HG02852 (cell line): ENCODE results near the gene NLK.

Experiments
- ATAC-seq: cut with Tn5 transposase; IDR thresholded peaks from one replicate; pipeline ENCODE4 v1.9.1; 2021; ENCODE audit warnings: mild to moderate bottlenecking, moderate library complexity; ENCODE audit not compliant: unreplicated experiment

The NLK gene

GRCh38 chr17:28039251-28039650 is 3.2 kb upstream of the NLK start:
- no peak for ATAC-seq

- no peak for ATAC-seq
These were observed 2.1 kb upstream of the NLK start for GRCh38 chr17:28040406-28040805.

DNA sequence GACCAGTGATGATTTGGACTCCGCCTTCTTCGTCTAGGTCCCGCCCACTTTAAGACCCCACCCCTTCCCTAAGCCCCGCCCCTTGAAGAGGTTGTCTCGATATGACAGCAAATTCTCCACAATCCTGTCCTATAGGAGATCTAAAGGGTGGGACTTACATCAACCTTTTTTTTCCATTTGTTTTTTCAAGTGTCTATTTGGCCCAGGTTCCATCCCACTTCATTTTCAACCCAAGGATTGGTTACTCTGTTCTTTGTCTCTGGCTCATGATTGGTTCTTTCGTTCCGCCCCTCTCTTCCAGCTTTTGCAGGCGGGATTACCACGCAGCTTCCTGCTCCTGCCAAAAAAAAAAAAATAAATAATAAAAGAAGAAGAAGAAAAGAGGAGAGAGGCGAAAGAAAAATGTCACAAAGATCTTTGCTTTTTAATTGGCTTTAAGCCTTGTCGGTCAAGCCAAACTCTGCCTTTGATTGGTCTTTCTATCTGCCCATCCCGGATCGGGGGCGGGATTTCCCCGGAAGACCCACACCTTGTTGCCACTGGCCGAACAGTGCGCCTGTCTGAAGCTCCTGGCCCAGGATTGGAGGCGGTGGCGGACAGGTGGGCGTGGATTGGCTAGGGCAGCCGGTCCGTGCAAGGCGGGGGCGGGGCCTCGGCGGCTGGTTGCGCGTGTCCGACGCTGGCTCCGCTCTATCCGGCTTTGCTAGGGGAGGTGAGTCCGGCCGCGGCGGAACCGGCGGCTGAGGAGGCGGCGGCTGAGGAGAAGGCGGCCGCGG is 1.2 kb upstream of the NLK start:
- peak; percentile 87 for ATAC-seq

DNA sequence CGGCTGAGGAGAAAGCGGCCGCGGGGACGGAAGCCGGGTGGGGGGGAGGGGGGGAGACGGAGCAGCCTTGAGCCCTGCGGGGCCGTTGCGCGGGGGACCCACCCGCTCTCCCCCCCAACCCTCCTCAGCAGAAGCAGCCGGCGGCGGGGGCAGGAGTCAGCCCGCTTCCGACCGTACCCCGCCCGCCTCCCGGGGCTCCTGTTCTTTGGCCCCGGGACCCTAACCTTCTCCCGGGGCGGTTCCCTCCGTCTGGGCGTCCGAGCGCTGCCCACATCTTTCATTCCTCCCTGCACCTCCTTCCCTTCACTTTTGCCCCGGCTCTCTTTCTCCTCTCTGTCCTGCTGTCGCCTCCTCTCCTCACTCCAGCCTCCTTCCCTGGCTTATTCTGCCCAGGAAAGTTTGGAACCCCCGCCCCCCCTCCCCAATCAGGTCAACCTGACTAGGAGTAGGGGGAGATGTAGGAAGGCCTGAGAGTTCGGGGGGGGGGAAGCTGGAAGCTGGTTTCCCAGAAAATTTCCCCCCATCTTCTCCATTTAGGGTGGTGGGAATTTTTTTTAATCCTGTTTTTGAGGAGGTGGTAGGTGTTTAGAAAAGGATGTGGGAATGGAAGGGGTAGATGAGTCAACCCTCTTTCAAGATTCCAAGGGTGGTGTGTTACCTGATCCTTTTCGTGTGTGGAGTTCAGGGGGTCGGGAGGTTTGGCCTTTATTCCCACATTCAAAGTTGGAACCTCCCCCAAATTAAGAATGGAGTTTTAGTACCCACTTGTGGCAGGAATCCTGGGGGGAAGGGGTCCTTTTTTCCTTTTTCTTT is 427 bp upstream of the NLK start:
- ATAC-seq = peak; percentile 17

GRCh38 chr17:28042721-28043291 is 329 bp downstream of the NLK start:
- no peak for ATAC-seq

DNA sequence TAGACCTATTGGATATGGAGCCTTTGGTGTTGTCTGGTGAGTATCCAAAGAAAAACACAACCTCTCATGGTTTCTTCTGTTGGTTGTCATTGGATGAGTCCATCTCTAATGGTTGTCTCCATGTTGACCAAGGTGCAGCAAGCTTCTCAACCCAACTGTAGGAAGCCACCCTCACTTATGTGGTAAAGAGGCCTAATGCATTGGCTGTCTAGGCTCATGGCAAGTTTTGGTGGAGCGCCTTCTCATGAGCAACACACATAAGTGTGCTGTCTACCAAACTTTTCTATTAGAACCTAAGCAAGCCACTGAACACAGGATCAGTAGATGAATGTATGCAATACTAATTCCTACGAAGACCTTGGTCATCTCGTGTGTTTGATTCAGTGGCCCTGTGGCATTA is 819 bp downstream of the NLK start:
- ATAC-seq = no peak

DNA sequence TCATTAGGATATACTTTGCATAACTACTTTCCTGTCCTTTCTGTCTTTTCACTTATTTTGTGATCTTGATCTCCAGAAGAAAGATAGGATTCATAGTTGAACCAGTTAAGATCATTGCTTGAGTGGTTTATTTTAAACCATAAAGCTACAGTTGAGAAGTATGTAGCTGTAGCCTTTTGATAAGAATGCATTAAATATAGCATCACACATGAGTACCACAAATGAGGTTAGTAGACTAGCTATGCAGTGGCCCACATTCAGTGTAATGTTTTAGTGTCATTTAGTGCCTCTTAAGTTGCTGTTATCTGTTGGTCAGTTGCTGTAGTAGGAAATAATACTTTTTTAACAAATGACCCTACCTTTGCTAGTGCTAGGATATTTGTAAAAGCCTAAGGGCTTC is 1.3 kb downstream of the NLK start:
- no peak for ATAC-seq

GRCh38 chr17:28045304-28045703 is 2.8 kb downstream of the NLK start:
- ATAC-seq = no peak

DNA sequence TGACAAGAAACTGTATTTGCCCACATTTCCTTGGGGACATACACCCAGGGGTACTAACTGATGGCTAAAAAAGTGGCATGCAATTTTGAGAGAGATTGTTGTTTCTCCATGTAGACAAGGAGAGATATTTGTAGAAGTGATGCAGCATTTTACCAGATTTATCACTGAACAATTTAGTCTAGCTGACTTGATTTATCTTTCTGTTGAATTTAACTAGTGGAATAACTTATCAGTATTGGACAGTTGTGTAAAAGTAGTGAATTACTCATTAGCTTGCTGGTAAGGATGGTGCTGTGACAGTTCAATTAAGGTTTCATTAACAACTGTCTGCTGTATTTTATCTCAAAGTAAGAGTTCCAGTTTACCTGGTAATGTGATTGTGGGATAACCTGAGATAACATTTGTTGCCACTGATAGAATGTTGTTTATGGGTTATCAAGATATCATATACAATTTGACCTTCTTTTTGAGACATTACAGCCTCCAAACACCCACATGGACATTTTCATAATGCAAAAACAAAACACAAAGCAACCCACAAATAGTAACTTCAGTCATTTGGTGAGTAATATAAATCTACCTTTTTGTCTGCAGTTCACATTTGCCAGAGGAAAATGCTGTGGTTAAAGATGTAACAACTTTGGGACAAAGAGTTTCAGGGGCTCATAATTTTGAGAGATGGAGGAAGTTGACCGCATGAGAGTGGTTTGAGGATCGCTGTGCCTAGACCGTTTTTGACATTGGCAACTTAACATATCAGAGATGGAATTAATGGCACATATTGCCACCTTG is 3.8 kb downstream of the NLK start:
- no peak for ATAC-seq

DNA sequence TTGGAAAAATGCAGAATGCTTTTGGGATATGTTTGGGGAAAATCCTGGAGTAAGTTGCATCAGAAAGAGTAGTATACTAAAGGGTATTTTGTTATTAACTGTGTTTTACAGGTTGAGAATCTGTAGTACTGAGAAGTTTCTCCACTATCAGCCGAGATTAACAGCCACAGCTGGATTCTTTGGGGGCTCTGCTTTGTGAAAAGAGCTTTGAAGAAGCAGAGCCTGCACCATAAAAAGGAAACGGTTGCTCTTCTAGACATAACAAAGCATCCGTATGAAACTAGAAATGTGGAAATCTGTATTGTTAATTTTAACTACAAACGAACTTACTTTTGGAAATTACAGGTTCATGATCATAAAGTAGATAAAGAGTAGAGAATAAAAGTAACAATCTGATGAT is 5.3 kb downstream of the NLK start:
- ATAC-seq = no peak

DNA sequence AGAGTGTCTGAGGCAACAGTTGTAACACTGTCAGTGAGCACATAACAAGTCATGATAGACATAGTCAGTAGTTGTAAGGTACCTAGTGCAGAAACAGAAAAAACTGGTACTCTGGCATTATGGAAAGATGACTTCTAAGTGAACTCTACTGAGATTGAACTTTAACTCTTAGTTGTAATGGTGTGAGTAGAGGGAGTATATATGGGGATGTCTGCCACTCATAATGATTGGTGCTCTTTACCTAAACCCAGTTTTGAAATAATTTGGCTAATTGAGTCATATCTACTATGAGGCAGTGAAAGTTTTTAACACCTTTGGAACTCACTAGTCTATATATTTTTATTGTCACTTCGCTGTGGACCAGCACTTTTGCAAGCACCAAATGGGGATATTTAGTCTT is 6.6 kb downstream of the NLK start:
- ATAC-seq = no peak

DNA sequence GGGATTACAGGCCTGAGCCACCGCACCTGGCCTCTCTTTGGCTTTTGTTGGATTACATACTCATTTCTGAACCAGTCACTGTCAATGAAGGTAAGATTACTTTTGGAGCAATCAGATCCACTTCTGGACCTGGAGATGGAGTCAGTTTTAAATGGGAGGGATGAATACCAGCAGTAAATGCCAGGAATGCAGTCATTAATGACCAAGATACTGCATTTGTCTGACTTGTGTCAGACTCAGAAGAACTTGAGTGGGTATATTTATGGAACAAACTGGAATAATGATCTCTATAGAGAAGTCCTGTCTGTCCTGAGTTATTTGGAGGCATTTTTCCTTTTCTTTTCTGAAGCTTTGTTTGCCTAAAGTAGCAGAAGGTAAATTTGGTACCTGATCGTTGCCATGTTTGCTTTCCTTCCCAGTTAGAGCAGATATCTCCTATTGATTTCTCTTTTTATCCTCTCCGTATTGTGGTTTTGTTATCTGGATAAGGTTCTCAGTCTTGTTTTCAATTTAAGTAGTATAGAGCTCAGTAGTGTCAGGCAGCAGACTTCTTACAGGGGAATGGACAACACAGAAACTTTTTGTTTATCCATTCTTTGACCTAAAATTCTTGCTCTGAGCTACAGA is 10.7 kb downstream of the NLK start:
- no peak for ATAC-seq

GRCh38 chr17:28053725-28054124 is 11.2 kb downstream of the NLK start:
- no peak for ATAC-seq

DNA sequence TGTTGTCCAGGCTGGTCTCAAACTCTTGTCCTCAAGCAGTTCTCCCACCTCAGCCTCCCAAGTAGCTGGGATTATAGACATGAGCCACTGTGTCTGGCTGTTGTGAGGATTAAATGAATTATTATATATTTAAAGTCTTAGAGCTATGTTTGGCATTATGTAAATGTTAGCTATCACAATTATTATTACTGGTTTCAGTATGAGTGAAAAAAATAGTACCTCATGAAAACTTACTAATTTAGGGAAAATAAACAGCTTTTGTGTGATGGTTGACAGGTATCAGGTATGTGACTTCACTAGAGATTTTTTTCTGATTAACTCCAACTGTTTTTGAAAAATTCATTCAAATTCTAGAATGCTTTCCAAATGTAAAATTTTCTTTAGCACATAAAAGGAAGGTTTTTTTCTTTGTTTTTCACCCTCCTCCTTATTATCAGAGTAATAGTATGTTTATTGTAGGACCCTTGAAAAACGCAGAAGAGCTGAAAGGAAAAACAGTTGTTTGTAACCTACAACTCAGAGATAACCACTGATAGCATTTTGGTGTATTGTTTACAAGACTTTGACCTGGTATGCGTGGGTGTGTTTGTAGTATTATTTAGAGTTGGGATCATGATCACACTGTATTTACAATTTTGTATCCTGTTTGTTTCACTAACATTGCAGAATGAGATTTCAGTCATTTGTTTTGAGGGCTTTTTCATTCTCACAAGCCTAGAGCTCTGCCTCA is 13.2 kb downstream of the NLK start:
- ATAC-seq = no peak

- ATAC-seq = no peak
These were observed 13.8 kb downstream of the NLK start for GRCh38 chr17:28056276-28056620.

DNA sequence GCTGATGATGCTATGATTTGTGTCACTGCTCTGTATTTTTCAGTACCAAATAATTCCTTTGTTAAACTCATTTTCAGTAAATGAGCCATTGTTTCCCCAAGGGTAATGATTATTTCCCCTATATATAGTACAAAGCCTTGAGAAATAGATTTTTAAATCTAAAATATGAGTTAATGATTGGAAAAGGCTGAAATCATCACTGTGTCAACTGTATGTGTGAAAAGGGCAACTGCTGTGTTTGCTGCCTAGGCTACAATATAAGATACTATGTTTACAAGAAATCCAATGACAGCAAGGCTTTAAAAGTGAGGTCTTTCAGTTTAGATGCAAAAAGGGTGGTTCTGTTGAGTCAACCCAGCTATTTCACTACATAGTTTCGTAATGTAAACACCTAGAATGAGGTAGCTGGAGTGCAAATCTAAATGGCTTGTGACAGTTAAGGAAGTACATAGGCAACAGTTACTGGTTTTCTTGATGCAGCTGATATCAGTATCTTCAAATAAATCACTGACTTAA is 15.3 kb downstream of the NLK start:
- peak; percentile 87 for ATAC-seq

- ATAC-seq = no peak
These were observed 17.2 kb downstream of the NLK start for GRCh38 chr17:28059675-28060074.

- no peak for ATAC-seq
These were observed 23.2 kb downstream of the NLK start for GRCh38 chr17:28065706-28066105.

DNA sequence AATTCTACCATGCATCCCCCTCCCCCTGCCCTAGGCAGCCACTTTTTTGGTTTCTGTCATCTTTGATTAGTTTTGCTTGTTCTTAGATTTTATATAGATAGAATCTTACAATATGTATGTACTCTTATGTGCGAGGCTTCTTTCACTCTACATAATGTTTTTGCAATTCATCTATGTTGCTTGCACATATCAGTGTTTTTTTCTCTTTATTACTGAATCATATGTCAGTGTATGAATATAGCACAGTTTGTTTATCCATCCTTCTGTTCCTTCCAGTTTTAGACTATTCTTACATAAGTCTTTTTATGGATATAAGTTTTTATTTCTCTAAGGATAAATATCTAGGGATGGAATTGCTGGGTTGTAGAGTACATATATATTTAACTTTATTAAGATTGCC is 26.6 kb downstream of the NLK start:
- ATAC-seq = no peak

DNA sequence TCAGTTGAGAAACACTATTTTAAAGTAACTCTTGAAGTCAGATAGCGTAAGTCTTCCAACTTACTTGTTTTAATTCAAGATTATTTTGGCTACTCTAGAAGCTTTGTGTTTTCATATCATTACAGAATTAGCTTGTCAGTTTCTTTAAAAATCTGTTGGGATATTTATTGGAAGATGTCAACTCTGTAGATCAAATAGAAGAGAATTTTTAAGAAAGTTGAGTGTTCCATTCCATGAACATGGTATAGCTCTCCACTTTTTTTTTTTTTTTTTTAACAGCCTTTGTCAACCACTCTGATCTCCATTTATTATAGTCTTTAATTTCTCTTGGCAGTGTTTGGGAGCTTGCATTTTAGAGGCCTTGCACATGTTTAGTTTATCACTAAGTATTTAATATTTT is 28.7 kb downstream of the NLK start:
- no peak for ATAC-seq
